GM23338 (cell line): Measurements from ENCODE around the gene SLC28A1. TPM values are rescaled to one million over a fixed set of nuclear protein-coding genes. Genes with fewer than 3 reads are reported as not detected.

Experiments used
- ATAC-seq: fragments of 200-7000 bp; cut with Tn5 transposase; 3 replicates; pipeline ENCODE4 v1.9.1; 2020
- DNase-seq: peaks from one replicate; pipeline ENCODE4 v3.0.0-alpha.2; 2015; ENCODE audit warnings: low spot score
- H2AFZ ChIP-seq: fragments of 200-600 bp; sonication (generic); 2 replicates; pipeline ENCODE4 v1.8.0; 2016; ENCODE audit warnings: antibody characterized with exemption, mild to moderate bottlenecking, moderate library complexity
- H3F3A ChIP-seq: fragments of 200-600 bp; sonication (generic); replicated peaks from 2 replicates; pipeline ENCODE4 v1.8.0; 2017; ENCODE audit warnings: antibody characterized with exemption, mixed run types, low read depth
- H3K27ac ChIP-seq: fragments of 200-600 bp; sonication (generic); 2 replicates; pipeline ENCODE4 v1.6.1; 2016; ENCODE audit warnings: low read depth
- H3K27me3 ChIP-seq: fragments of 200-600 bp; sonication (generic); 2 replicates; pipeline ENCODE4 v1.8.0; 2016; ENCODE audit warnings: mild to moderate bottlenecking, mixed run types, moderate library complexity; ENCODE audit not compliant: insufficient read depth
- H3K36me3 ChIP-seq: fragments of 200-600 bp; sonication (generic); 2 replicates; pipeline ENCODE4 v1.8.0; 2016; ENCODE audit warnings: mild to moderate bottlenecking; ENCODE audit not compliant: insufficient read depth
- H3K4me1 ChIP-seq: fragments of 200-600 bp; sonication (generic); 2 replicates; pipeline ENCODE4 v1.8.0; 2016; ENCODE audit warnings: mild to moderate bottlenecking, moderate library complexity; ENCODE audit not compliant: insufficient read depth
- H3K4me2 ChIP-seq: fragments of 200-600 bp; sonication (generic); 2 replicates; pipeline ENCODE4 v1.7.1; 2017; ENCODE audit warnings: mixed run types
- H3K4me3 ChIP-seq: fragments of 200-600 bp; sonication (generic); 2 replicates; pipeline ENCODE4 v1.6.1; 2016; ENCODE audit warnings: mixed run types
- H3K79me2 ChIP-seq: fragments of 200-600 bp; sonication (generic); replicated peaks from 2 replicates; pipeline ENCODE4 v1.8.0; 2017; ENCODE audit warnings: mild to moderate bottlenecking; ENCODE audit not compliant: insufficient read depth
- H3K9me2 ChIP-seq: fragments of 200-600 bp; sonication (generic); 2 replicates; pipeline ENCODE4 v1.8.0; 2017; ENCODE audit not compliant: insufficient read depth
- H4K20me1 ChIP-seq: fragments of 200-600 bp; sonication (generic); replicated peaks from 2 replicates; pipeline ENCODE4 v1.8.0; 2017; ENCODE audit warnings: mild to moderate bottlenecking; ENCODE audit not compliant: insufficient read depth
- H3K27ac Mint-ChIP-seq: 2 replicates; pipeline ENCODE4 v1.8.0; 2020; ENCODE audit warnings: inconsistent platforms, mild to moderate bottlenecking, moderate library complexity, mixed read lengths
- H3K27me3 Mint-ChIP-seq: 3 replicates; pipeline ENCODE4 v1.8.0; 2022; ENCODE audit warnings: low read depth, mild to moderate bottlenecking, moderate library complexity, mixed read lengths, inconsistent platforms; ENCODE audit not compliant: insufficient read depth, poor library complexity
- H3K36me3 Mint-ChIP-seq: 3 replicates; pipeline ENCODE4 v1.8.0; 2021; ENCODE audit warnings: low read depth, mild to moderate bottlenecking, inconsistent platforms, moderate library complexity, mixed read lengths
- H3K4me1 Mint-ChIP-seq: 3 replicates; pipeline ENCODE4 v1.8.0; 2020; ENCODE audit warnings: mild to moderate bottlenecking, inconsistent platforms, mixed read lengths
- H3K4me3 Mint-ChIP-seq: 3 replicates; pipeline ENCODE4 v1.8.0; 2021; ENCODE audit warnings: moderate library complexity, mild to moderate bottlenecking, inconsistent platforms, mixed read lengths
- H3K9me3 Mint-ChIP-seq: 3 replicates; pipeline ENCODE4 v1.8.0; 2020; ENCODE audit warnings: moderate library complexity, mild to moderate bottlenecking, inconsistent platforms, mixed read lengths
- CREB1 ChIP-seq: fragments of 250-450 bp; sonication (Bioruptor Pico); IDR thresholded peaks from 2 replicates; pipeline ENCODE4 v1.5.0; 2020; ENCODE audit warnings: low read depth, mild to moderate bottlenecking, moderate library complexity
- CTCF ChIP-seq, 2 experiments: fragments of 200-600 bp in 1 of 2; sonication (generic) in 1 of 2; conservative IDR thresholded peaks; 2 replicates each; pipeline versions ENCODE4 v1.5.1 to v1.6.1; 2016 to 2017; ENCODE audit warnings: antibody characterized with exemption in 2 of 2, low read depth in 2 of 2, mild to moderate bottlenecking in 2 of 2, moderate library complexity in 1 of 2
- ETS1 ChIP-seq: IDR thresholded peaks from 2 replicates; pipeline ENCODE4 v1.6.1; 2016; ENCODE audit warnings: antibody characterized with exemption
- EZH2phosphoT487 ChIP-seq: fragments of 200-600 bp; sonication (generic); IDR thresholded peaks from one replicate; pipeline ENCODE4 v1.8.1; 2018; ENCODE audit warnings: antibody characterized with exemption; ENCODE audit not compliant: unreplicated experiment
- JUNB ChIP-seq: IDR thresholded peaks from one replicate; pipeline ENCODE4 v1.6.1; 2016; ENCODE audit warnings: antibody characterized with exemption; ENCODE audit not compliant: unreplicated experiment
- NANOG ChIP-seq: IDR thresholded peaks from 2 replicates; pipeline ENCODE4 v1.6.1; 2016; ENCODE audit warnings: antibody characterized with exemption, borderline replicate concordance
- POLR2AphosphoS5 ChIP-seq: IDR thresholded peaks from 2 replicates; pipeline ENCODE4 v1.6.1; 2016; ENCODE audit warnings: antibody characterized with exemption, low read depth
- REST ChIP-seq: IDR thresholded peaks from one replicate; pipeline ENCODE4 v1.6.1; 2018; ENCODE audit warnings: antibody characterized with exemption; ENCODE audit not compliant: unreplicated experiment
- ZNF114 ChIP-seq: fragments of 250-450 bp; sonication (Bioruptor Pico); IDR thresholded peaks from 2 replicates; pipeline ENCODE4 v1.5.0; 2020; ENCODE audit warnings: mild to moderate bottlenecking, moderate library complexity
- ZNF462 ChIP-seq: fragments of 250-450 bp; sonication (Bioruptor Pico); IDR thresholded peaks from 2 replicates; pipeline ENCODE4 v1.5.0; 2020; ENCODE audit warnings: mild to moderate bottlenecking, moderate library complexity
- polyA plus RNA-seq: library from polyadenylated mRNA; unstranded; fragments of >200 nt; fragmentation: Nextera tagmentation; extraction: Ambion mirVana; gene quantifications from 2 replicates; pipeline ENCODE4 v1.2.1, GENCODE V29; 2016
- total RNA-seq: library from RNA; depleted of rRNA; stranded (reverse); fragments of >200 nt; shearing (Covaris generic); gene quantifications from 2 replicates; pipeline ENCODE4 v1.2.3, GENCODE V29; 2014

SLC28A1 gene
- total and polyA plus RNA-seq, 2 experiments from 2014 or later, result not detected

GRCh38 chr15:84921121-84921520 lies 36.7 kb downstream of the SLC28A1 start:
- H3K27ac ChIP-seq, result no peak overlapping the region
- no peak for TF ChIP-seq EZH2phosphoT487
- H3K4me1 Mint-ChIP-seq, result 0 out of 3 replicates have a peak, but pooled peaks cover 8% of the 10 kb centered on the region
- H3K36me3 ChIP-seq, result no peaks in the 10 kb centered on the region
- no peak overlapping the region for H3K4me3 Mint-ChIP-seq
- no peak overlapping the region for H2AFZ ChIP-seq
- H3K9me2 ChIP-seq, result no peaks in the 10 kb centered on the region
- no peaks in the 10 kb centered on the region for H3F3A ChIP-seq
- no peaks in the 10 kb centered on the region for H3K27me3 ChIP-seq
- no peaks in the 10 kb centered on the region for H4K20me1 ChIP-seq
- H3K27ac Mint-ChIP-seq, result no peak overlapping the region
- no peak overlapping the region for H3K4me3 ChIP-seq
- H3K9me3 Mint-ChIP-seq, result no peaks in the 10 kb centered on the region
- ATAC-seq (no peak), DNase-seq (no peak)
- H3K27me3 Mint-ChIP-seq, result no peaks in the 10 kb centered on the region
- H3K4me1 ChIP-seq, result no peaks in the 10 kb centered on the region; the same call in 1 of the 2 replicates
- no peak overlapping the region for H3K4me2 ChIP-seq
- H3K36me3 Mint-ChIP-seq, result no peaks in the 10 kb centered on the region
- no peaks in the 10 kb centered on the region for H3K79me2 ChIP-seq

GRCh38 chr15:84922530-84922929 lies 38.1 kb downstream of the SLC28A1 start:
- H2AFZ ChIP-seq, result no peak overlapping the region
- no peaks in the 10 kb centered on the region; the same call in 1 of the 2 replicates for H3K4me1 ChIP-seq
- peaks cover 8% of the 10 kb centered on the region; the same call in 1 of the 3 replicates for H3K4me1 Mint-ChIP-seq
- H3K27ac Mint-ChIP-seq, result no peak overlapping the region
- DNase-seq, result no peak
- no peak overlapping the region for H3K27ac ChIP-seq
- no peaks in the 10 kb centered on the region for H3K36me3 ChIP-seq
- no peaks in the 10 kb centered on the region for H3K27me3 ChIP-seq
- ATAC-seq, result no peak
- H3K9me3 Mint-ChIP-seq, result no peaks in the 10 kb centered on the region
- no peaks in the 10 kb centered on the region for H3K79me2 ChIP-seq
- H4K20me1 ChIP-seq, result no peaks in the 10 kb centered on the region
- no peak overlapping the region for H3K4me3 ChIP-seq
- no peak overlapping the region for H3K4me2 ChIP-seq
- no peak overlapping the region for H3K4me3 Mint-ChIP-seq
- H3K9me2 ChIP-seq, result no peaks in the 10 kb centered on the region
- no peaks in the 10 kb centered on the region for H3K27me3 Mint-ChIP-seq
- no peaks in the 10 kb centered on the region for H3K36me3 Mint-ChIP-seq
- H3F3A ChIP-seq, result no peaks in the 10 kb centered on the region
- TF ChIP-seq EZH2phosphoT487 (no peak), ZNF462 (CRISPR knock-in tag) (no peak), CTCF (conservative IDR thresholded peaks at IDR 0.05; ENCODE audit: low read depth in 2 of 2) (no peak), REST (no peak), ZNF114 (CRISPR knock-in tag) (no peak), POLR2AphosphoS5 (no peak), JUNB (no peak), NANOG (no peak), ETS1 (no peak), CREB1 (CRISPR knock-in tag) (no peak)
